ENCODE data around the gene CHORDC1. TPM values are rescaled to one million over a fixed set of nuclear protein-coding genes. Genes with fewer than 3 reads are reported as not detected.
A peak's percentile ranks its signal among the peaks of the same experiment; 100 is the strongest.
"Not testable (repeated sequence)": the region's sequence is repeated elsewhere in the genome, so short reads cannot be mapped to it uniquely, and the experiment has no call there.

The CHORDC1 gene
- total and polyA plus RNA-seq, 2 experiments from 2014 or later, result 36.0 to 51.2 TPM

DNA sequence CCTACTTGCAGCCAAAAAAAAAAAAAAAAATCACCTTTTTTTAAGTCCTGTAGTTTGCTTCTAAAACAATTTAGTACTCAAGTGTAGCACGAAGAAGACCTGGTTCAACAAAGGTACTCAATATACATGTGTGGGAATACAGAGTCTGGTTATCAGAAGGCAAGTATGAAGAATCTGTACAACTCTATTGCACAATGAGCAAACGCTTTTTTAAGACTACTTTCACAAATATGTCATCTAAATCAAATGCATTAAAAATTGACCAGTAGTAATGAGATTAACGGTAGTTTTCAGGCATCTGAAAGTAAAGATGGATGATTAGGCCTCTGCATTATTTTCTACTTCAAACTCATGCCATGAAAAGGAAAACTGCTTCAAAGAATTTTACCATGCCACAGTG is 9.5 kb downstream of the CHORDC1 start:
- Histone ChIP-seq H3K27ac (no peak overlapping the region), H3K9me3 (ENCODE audit: low read depth) (no peaks in the 10 kb centered on the region), H3K27me3 (no peaks in the 10 kb centered on the region), H3K4me3 (no peak overlapping the region), H3K4me1 (ENCODE audit: low read depth) (no peaks in the 10 kb centered on the region), H3K36me3 (peaks cover 56% of the 10 kb centered on the region)
- TF ChIP-seq, protein P1, sequence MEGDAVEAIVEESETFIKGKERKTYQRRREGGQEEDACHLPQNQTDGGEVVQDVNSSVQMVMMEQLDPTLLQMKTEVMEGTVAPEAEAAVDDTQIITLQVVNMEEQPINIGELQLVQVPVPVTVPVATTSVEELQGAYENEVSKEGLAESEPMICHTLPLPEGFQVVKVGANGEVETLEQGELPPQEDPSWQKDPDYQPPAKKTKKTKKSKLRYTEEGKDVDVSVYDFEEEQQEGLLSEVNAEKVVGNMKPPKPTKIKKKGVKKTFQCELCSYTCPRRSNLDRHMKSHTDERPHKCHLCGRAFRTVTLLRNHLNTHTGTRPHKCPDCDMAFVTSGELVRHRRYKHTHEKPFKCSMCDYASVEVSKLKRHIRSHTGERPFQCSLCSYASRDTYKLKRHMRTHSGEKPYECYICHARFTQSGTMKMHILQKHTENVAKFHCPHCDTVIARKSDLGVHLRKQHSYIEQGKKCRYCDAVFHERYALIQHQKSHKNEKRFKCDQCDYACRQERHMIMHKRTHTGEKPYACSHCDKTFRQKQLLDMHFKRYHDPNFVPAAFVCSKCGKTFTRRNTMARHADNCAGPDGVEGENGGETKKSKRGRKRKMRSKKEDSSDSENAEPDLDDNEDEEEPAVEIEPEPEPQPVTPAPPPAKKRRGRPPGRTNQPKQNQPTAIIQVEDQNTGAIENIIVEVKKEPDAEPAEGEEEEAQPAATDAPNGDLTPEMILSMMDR (IDR thresholded peaks at IDR 0.05; ENCODE audit: low read depth, low read length), result no peak
- no peak for DNase-seq (ENCODE audit: low read depth in 1 of 2, low spot score in 1 of 2)

DNA sequence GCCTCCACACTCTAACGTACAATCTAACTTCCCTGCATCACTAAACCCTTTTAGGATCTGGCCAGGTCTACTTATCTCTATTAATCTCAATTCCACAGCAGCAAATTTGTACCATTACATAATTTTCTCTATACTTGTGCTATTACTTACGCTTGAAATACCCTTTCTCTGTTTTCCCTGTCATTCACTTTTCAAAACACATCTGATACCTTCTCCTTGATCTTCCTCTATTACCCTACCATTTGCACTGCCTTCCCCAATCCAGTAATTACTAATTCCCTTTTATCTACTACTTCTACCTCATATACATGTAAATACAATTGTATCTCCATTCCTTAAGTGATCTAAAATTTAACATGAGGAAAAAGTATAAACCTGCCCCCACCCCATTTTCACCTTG is 14.0 kb downstream of the CHORDC1 start:
- H3K27ac ChIP-seq, result peak overlapping the region; percentile 15
- TF ChIP-seq, protein P1 (IDR thresholded peaks at IDR 0.05; ENCODE audit: low read depth, low read length), result no peak
- H3K9me3 ChIP-seq (ENCODE audit: low read depth), result no peaks in the 10 kb centered on the region
- peaks cover 57% of the 10 kb centered on the region for H3K36me3 ChIP-seq
- no peak overlapping the region for H3K4me3 ChIP-seq
- no peaks in the 10 kb centered on the region for H3K27me3 ChIP-seq
- peaks cover 5% of the 10 kb centered on the region for H3K4me1 ChIP-seq (ENCODE audit: low read depth)
- no peak for DNase-seq (ENCODE audit: low read depth in 1 of 2, low spot score in 1 of 2)

DNA sequence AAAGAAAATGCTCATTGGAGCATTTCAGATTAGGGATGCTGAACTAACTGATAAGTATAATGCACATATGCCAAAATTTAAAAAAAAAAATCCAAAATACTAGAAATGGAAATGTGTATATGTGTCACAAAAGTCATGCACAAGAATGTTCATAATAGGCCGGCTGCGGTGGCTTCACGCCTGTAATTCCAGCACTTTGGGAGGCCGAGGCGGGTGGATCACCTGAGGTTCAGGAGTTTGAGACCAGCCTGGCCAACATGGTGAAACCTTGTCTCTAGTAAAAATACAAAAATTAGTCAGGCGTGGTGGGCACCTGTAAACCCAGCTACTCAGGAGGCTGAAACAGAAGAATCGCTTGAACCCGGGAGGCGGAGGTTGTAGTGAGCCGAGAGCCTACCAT is 14.9 kb downstream of the CHORDC1 start:
- not testable (repeated sequence) for H3K4me3 ChIP-seq; H3K27ac ChIP-seq; DNase-seq (ENCODE audit: low read depth in 1 of 2, low spot score in 1 of 2); H3K27me3 ChIP-seq; H3K9me3 ChIP-seq (ENCODE audit: low read depth); H3K4me1 ChIP-seq (ENCODE audit: low read depth)
- peaks cover 52% of the 10 kb centered on the region for H3K36me3 ChIP-seq

DNA sequence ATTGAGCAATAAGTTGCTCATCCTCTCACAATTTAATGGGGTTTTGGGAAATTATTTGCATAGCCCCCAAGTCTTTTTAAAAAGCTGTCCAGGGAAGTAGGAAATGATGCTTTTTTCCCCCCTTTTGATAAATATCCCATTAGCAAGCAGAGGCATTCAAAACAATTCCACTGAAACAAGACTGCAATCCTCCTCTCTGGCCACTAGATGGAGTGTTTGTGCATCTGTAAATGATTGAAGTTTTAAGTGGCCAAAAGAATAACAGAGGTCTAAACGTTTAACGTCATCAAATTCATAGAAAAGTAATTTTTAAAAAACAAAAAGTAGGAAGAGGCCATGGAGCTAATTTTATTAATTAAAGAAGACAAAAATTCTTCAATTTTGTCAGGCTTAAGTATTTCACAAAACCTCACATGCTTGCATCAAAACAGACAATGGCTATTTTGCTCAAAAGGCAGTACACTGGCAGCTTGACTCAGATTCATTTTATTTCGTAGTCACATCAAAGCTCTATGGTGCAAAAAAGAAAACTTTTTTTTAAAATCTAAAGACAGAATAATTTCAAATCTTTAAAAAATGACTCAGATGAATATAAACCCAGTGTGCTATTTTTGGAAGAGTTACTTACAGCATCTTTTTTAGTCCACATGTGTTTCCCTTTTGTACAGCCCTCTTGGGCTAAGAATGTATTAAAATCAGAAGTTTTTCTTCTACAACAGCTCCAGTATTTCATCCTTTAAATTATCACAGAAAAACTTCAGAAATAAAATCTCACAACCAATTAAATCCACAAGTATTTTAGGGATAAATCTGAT is 17.8 kb downstream of the CHORDC1 start:
- Histone ChIP-seq H3K4me3 (no peak overlapping the region), H3K4me1 (ENCODE audit: low read depth) (peaks cover 5% of the 10 kb centered on the region), H3K27me3 (no peaks in the 10 kb centered on the region), H3K9me3 (ENCODE audit: low read depth) (no peaks in the 10 kb centered on the region), H3K36me3 (peaks cover 45% of the 10 kb centered on the region), H3K27ac (peak overlapping the region; percentile 66)
- DNase-seq (ENCODE audit: low read depth in 1 of 2, low spot score in 1 of 2), result peak; percentile 52 to 76
- TF ChIP-seq, protein P1 (IDR thresholded peaks at IDR 0.05; ENCODE audit: low read depth, low read length), result peak; percentile 88

DNA sequence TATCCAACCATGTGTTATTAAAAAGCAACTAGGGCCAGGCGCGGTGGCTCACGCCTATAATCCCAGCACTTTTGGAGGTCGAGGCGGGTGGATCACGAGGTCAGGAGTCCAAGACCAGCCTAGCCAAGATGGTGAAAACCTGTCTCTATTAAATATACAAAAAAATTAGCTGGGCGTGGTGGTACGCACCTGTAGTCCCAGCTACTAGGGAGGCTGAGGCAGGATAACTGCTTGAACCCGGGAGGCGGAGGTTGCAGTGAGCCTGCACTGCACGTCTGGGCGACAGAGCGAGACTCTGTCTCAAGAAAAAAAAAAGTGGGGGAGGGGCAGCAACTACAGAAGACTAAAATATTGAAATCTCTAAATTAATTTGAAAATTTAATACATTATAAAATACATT is 18.4 kb downstream of the CHORDC1 start:
- H3K27me3 ChIP-seq, result no peaks in the 10 kb centered on the region
- no peak for DNase-seq (ENCODE audit: low read depth in 1 of 2, low spot score in 1 of 2)
- TF ChIP-seq, protein P1 (IDR thresholded peaks at IDR 0.05; ENCODE audit: low read depth, low read length), result no peak
- H3K4me1 ChIP-seq (ENCODE audit: low read depth), result peaks cover 5% of the 10 kb centered on the region
- no peak overlapping the region for H3K27ac ChIP-seq
- no peaks in the 10 kb centered on the region for H3K9me3 ChIP-seq (ENCODE audit: low read depth)
- no peak overlapping the region for H3K4me3 ChIP-seq
- H3K36me3 ChIP-seq, result peaks cover 43% of the 10 kb centered on the region

DNA sequence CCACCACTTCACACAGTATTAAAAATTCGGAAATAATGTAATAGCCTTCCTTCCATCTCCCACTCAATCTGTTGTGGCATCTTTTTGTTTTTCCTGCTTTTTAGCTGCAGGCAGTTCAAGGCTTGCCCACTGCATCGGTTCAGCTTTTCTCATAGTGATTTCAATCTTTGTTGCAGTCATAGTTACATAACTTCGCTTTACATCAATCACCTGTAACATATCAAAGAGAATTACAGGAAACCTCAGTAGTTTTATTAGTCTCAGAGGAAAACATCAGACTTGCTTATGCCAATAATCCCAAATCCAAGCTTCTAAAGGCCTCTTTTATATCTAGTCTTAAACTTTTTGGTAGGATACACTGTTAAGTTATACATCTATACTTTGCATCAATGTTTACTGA is 20.5 kb downstream of the CHORDC1 start:
- no peaks in the 10 kb centered on the region for H3K9me3 ChIP-seq (ENCODE audit: low read depth)
- H3K27me3 ChIP-seq, result no peaks in the 10 kb centered on the region
- TF ChIP-seq, protein P1 (IDR thresholded peaks at IDR 0.05; ENCODE audit: low read depth, low read length), result no peak
- H3K36me3 ChIP-seq, result peaks cover 29% of the 10 kb centered on the region
- H3K4me3 ChIP-seq, result no peak overlapping the region
- peaks cover 5% of the 10 kb centered on the region for H3K4me1 ChIP-seq (ENCODE audit: low read depth)
- DNase-seq (ENCODE audit: low read depth in 1 of 2, low spot score in 1 of 2), result no peak
- H3K27ac ChIP-seq, result no peak overlapping the region

Data from cardiac muscle cell (in vitro differentiated cells and primary cell).